HG03039 (cell line): ENCODE measurements around the gene GDF7.

Experiments
- ATAC-seq: cut with Tn5 transposase; IDR thresholded peaks from one replicate; pipeline ENCODE4 v1.9.1; 2021; ENCODE audit warnings: mild to moderate bottlenecking, moderate library complexity; ENCODE audit not compliant: unreplicated experiment

GDF7 gene

GRCh38 chr2:20666304-20667150 is at the start of gene GDF7:
Gene GDF7 (plus strand): TSS chr2:20667144. CDS start chr2:20667240, 96 bp downstream.
- no peak for ATAC-seq

GRCh38 chr2:20617892-20618467 is 49.0 kb upstream of the GDF7 start:
- no peak for ATAC-seq

GRCh38 chr2:20618468-20618885 is 48.5 kb upstream of the GDF7 start:
- no peak for ATAC-seq

- ATAC-seq = no peak
Measured at GRCh38 chr2:20618886-20619521, 47.9 kb upstream of the GDF7 start.

GRCh38 chr2:20619624-20620024 is 47.3 kb upstream of the GDF7 start:
- ATAC-seq = no peak

GRCh38 chr2:20620271-20620681 is 46.7 kb upstream of the GDF7 start:
- no peak for ATAC-seq

- ATAC-seq = no peak
Measured at GRCh38 chr2:20620696-20621365, 46.1 kb upstream of the GDF7 start.

GRCh38 chr2:20621366-20622295 is 45.3 kb upstream of the GDF7 start:
- ATAC-seq = no peak

GRCh38 chr2:20622296-20622686 is 44.7 kb upstream of the GDF7 start:
- ATAC-seq = no peak

- ATAC-seq = no peak
Measured at GRCh38 chr2:20622731-20623130, 44.2 kb upstream of the GDF7 start.

GRCh38 chr2:20623241-20623640 is 43.7 kb upstream of the GDF7 start:
- ATAC-seq = no peak

GRCh38 chr2:20623741-20624155 is 43.2 kb upstream of the GDF7 start:
- ATAC-seq = no peak

GRCh38 chr2:20624156-20624883 is 42.6 kb upstream of the GDF7 start:
- no peak for ATAC-seq

- ATAC-seq = no peak
Measured at GRCh38 chr2:20624884-20625485, 42.0 kb upstream of the GDF7 start.

- ATAC-seq = no peak
Measured at GRCh38 chr2:20625491-20626391, 41.2 kb upstream of the GDF7 start.

GRCh38 chr2:20626392-20626697 is 40.6 kb upstream of the GDF7 start:
- ATAC-seq = no peak

GRCh38 chr2:20626698-20627513 is 40.0 kb upstream of the GDF7 start:
- ATAC-seq = no peak
